ENCODE measurements around the gene FAM120A. TPM values are rescaled to one million over a fixed set of nuclear protein-coding genes. Genes with fewer than 3 reads are reported as not detected.

FAM120A gene
- total RNA-seq, 2 donors from 2014 or later = 56.8 to 77.5 TPM

- Histone ChIP-seq H3K4me3 (no peak overlapping the region), H3K27me3 (no peaks in the 10 kb centered on the region), H3K9me3 (no peaks in the 10 kb centered on the region), H3K27ac (no peak overlapping the region), H3K4me1 (peaks cover 14% of the 10 kb centered on the region), H3K36me3 (replicated peaks in 1 of 2; ENCODE audit: insufficient read depth in 1 of 2, low read depth in 2 of 2) (no peaks in the 10 kb centered on the region)
- ATAC-seq = no peak
- no peak for TF ChIP-seq POLR2A (IDR thresholded peaks at IDR 0.05)
- no peak for TF ChIP-seq CTCF (IDR thresholded peaks at IDR 0.05)
- WGBS, 2 donors = 96% methylated on average over 2 of the region's 2 CpGs
- DNase-seq = no peak
- intact Hi-C loops (cut with DNase I) = no loop called here
These were observed 120.7 kb downstream of the FAM120A start for GRCh38 chr9:93572221-93572620.

- 90 to 94% methylated on average over 7 to 8 of the region's 8 CpGs for WGBS, 2 donors
- no peak for ATAC-seq
- H3K4me3 ChIP-seq = no peak overlapping the region
- H3K27ac ChIP-seq = no peak overlapping the region
- H3K36me3 ChIP-seq (replicated peaks in 1 of 2; ENCODE audit: insufficient read depth in 1 of 2, low read depth in 2 of 2) = no peaks in the 10 kb centered on the region
- no peak for DNase-seq
- H3K4me1 ChIP-seq = peaks cover 14% of the 10 kb centered on the region
- TF ChIP-seq CTCF (IDR thresholded peaks at IDR 0.05) = no peak
- no peaks in the 10 kb centered on the region for H3K9me3 ChIP-seq
- H3K27me3 ChIP-seq = no peaks in the 10 kb centered on the region
- intact Hi-C loops (cut with DNase I) = no loop called here
These were observed 121.4 kb downstream of the FAM120A start for GRCh38 chr9:93572636-93573515.

- whole genome bisulfite sequencing, 2 donors = 87 to 97% methylated on average over 3 of the region's 3 CpGs
- intact Hi-C loops (cut with DNase I) = no loop called here
These were observed 122.0 kb downstream of the FAM120A start for GRCh38 chr9:93573516-93573828.

GRCh38 chr9:93574091-93574899 lies 122.8 kb downstream of the FAM120A start:
- H3K36me3 ChIP-seq (replicated peaks in 1 of 2; ENCODE audit: insufficient read depth in 1 of 2, low read depth in 2 of 2) = no peaks in the 10 kb centered on the region
- no peak for DNase-seq
- TF ChIP-seq POLR2A (IDR thresholded peaks at IDR 0.05) (no peak), CTCF (IDR thresholded peaks at IDR 0.05) (no peak)
- intact Hi-C loops (cut with DNase I) = no loop called here
- H3K4me3 ChIP-seq = no peak overlapping the region
- H3K9me3 ChIP-seq = no peaks in the 10 kb centered on the region
- H3K4me1 ChIP-seq = peaks cover 27% of the 10 kb centered on the region
- 83 to 89% methylated on average over 9 of the region's 9 CpGs for WGBS, 2 donors
- H3K27ac ChIP-seq = no peak overlapping the region
- no peak for ATAC-seq
- no peaks in the 10 kb centered on the region for H3K27me3 ChIP-seq

More at GRCh38 chr9:93573516-93573828, 122.0 kb downstream of the FAM120A start:
- H3K27me3 ChIP-seq = no peaks in the 10 kb centered on the region
- H3K4me1 ChIP-seq = peaks cover 20% of the 10 kb centered on the region
- H3K9me3 ChIP-seq = no peaks in the 10 kb centered on the region
- no peak overlapping the region for H3K27ac ChIP-seq
- H3K4me3 ChIP-seq = no peak overlapping the region
- no peaks in the 10 kb centered on the region for H3K36me3 ChIP-seq (replicated peaks in 1 of 2; ENCODE audit: insufficient read depth in 1 of 2, low read depth in 2 of 2)
- DNase-seq (no peak), ATAC-seq (no peak)
- TF ChIP-seq POLR2A (IDR thresholded peaks at IDR 0.05) (no peak), CTCF (IDR thresholded peaks at IDR 0.05) (no peak)

Data from body of pancreas (tissue), 4 donors.